GM23338 (cell line): ENCODE data around the gene USP3. TPM values are rescaled to one million over a fixed set of nuclear protein-coding genes. Genes with fewer than 3 reads are reported as not detected.

Source experiments
- ATAC-seq: fragments of 200-7000 bp; cut with Tn5 transposase; 3 replicates; pipeline ENCODE4 v1.9.1; 2020
- DNase-seq: peaks from one replicate; pipeline ENCODE4 v3.0.0-alpha.2; 2015; ENCODE audit warnings: low spot score
- H2AFZ ChIP-seq: fragments of 200-600 bp; sonication (generic); 2 replicates; pipeline ENCODE4 v1.8.0; 2016; ENCODE audit warnings: antibody characterized with exemption, mild to moderate bottlenecking, moderate library complexity
- H3F3A ChIP-seq: fragments of 200-600 bp; sonication (generic); replicated peaks from 2 replicates; pipeline ENCODE4 v1.8.0; 2017; ENCODE audit warnings: antibody characterized with exemption, mixed run types, low read depth
- H3K27ac ChIP-seq: fragments of 200-600 bp; sonication (generic); 2 replicates; pipeline ENCODE4 v1.6.1; 2016; ENCODE audit warnings: low read depth
- H3K27me3 ChIP-seq: fragments of 200-600 bp; sonication (generic); 2 replicates; pipeline ENCODE4 v1.8.0; 2016; ENCODE audit warnings: mild to moderate bottlenecking, mixed run types, moderate library complexity; ENCODE audit not compliant: insufficient read depth
- H3K36me3 ChIP-seq: fragments of 200-600 bp; sonication (generic); 2 replicates; pipeline ENCODE4 v1.8.0; 2016; ENCODE audit warnings: mild to moderate bottlenecking; ENCODE audit not compliant: insufficient read depth
- H3K4me1 ChIP-seq: fragments of 200-600 bp; sonication (generic); 2 replicates; pipeline ENCODE4 v1.8.0; 2016; ENCODE audit warnings: mild to moderate bottlenecking, moderate library complexity; ENCODE audit not compliant: insufficient read depth
- H3K4me2 ChIP-seq: fragments of 200-600 bp; sonication (generic); 2 replicates; pipeline ENCODE4 v1.7.1; 2017; ENCODE audit warnings: mixed run types
- H3K4me3 ChIP-seq: fragments of 200-600 bp; sonication (generic); 2 replicates; pipeline ENCODE4 v1.6.1; 2016; ENCODE audit warnings: mixed run types
- H3K79me2 ChIP-seq: fragments of 200-600 bp; sonication (generic); replicated peaks from 2 replicates; pipeline ENCODE4 v1.8.0; 2017; ENCODE audit warnings: mild to moderate bottlenecking; ENCODE audit not compliant: insufficient read depth
- H3K9me2 ChIP-seq: fragments of 200-600 bp; sonication (generic); 2 replicates; pipeline ENCODE4 v1.8.0; 2017; ENCODE audit not compliant: insufficient read depth
- H4K20me1 ChIP-seq: fragments of 200-600 bp; sonication (generic); replicated peaks from 2 replicates; pipeline ENCODE4 v1.8.0; 2017; ENCODE audit warnings: mild to moderate bottlenecking; ENCODE audit not compliant: insufficient read depth
- H3K27ac Mint-ChIP-seq: 2 replicates; pipeline ENCODE4 v1.8.0; 2020; ENCODE audit warnings: inconsistent platforms, mild to moderate bottlenecking, moderate library complexity, mixed read lengths
- H3K27me3 Mint-ChIP-seq: 3 replicates; pipeline ENCODE4 v1.8.0; 2022; ENCODE audit warnings: low read depth, mild to moderate bottlenecking, moderate library complexity, mixed read lengths, inconsistent platforms; ENCODE audit not compliant: insufficient read depth, poor library complexity
- H3K36me3 Mint-ChIP-seq: 3 replicates; pipeline ENCODE4 v1.8.0; 2021; ENCODE audit warnings: low read depth, mild to moderate bottlenecking, inconsistent platforms, moderate library complexity, mixed read lengths
- H3K4me1 Mint-ChIP-seq: 3 replicates; pipeline ENCODE4 v1.8.0; 2020; ENCODE audit warnings: mild to moderate bottlenecking, inconsistent platforms, mixed read lengths
- H3K4me3 Mint-ChIP-seq: 3 replicates; pipeline ENCODE4 v1.8.0; 2021; ENCODE audit warnings: moderate library complexity, mild to moderate bottlenecking, inconsistent platforms, mixed read lengths
- H3K9me3 Mint-ChIP-seq: 3 replicates; pipeline ENCODE4 v1.8.0; 2020; ENCODE audit warnings: moderate library complexity, mild to moderate bottlenecking, inconsistent platforms, mixed read lengths
- ETS1 ChIP-seq: IDR thresholded peaks from 2 replicates; pipeline ENCODE4 v1.6.1; 2016; ENCODE audit warnings: antibody characterized with exemption
- EZH2 ChIP-seq: fragments of 200-600 bp; sonication (generic); IDR thresholded peaks from one replicate; pipeline ENCODE4 v1.8.0; 2017; ENCODE audit warnings: antibody characterized with exemption, mild to moderate bottlenecking, low read depth; ENCODE audit not compliant: unreplicated experiment
- EZH2phosphoT487 ChIP-seq: fragments of 200-600 bp; sonication (generic); IDR thresholded peaks from one replicate; pipeline ENCODE4 v1.8.1; 2018; ENCODE audit warnings: antibody characterized with exemption; ENCODE audit not compliant: unreplicated experiment
- POLR2AphosphoS5 ChIP-seq: IDR thresholded peaks from 2 replicates; pipeline ENCODE4 v1.6.1; 2016; ENCODE audit warnings: antibody characterized with exemption, low read depth
- ZNF462 ChIP-seq: fragments of 250-450 bp; sonication (Bioruptor Pico); IDR thresholded peaks from 2 replicates; pipeline ENCODE4 v1.5.0; 2020; ENCODE audit warnings: mild to moderate bottlenecking, moderate library complexity
- polyA plus RNA-seq: library from polyadenylated mRNA; unstranded; fragments of >200 nt; fragmentation: Nextera tagmentation; extraction: Ambion mirVana; gene quantifications from 2 replicates; pipeline ENCODE4 v1.2.1, GENCODE V29; 2016
- total RNA-seq: library from RNA; depleted of rRNA; stranded (reverse); fragments of >200 nt; shearing (Covaris generic); gene quantifications from 2 replicates; pipeline ENCODE4 v1.2.3, GENCODE V29; 2014

USP3 gene
- total and polyA plus RNA-seq, 2 experiments from 2014 or later = 9.7 to 9.9 TPM

GRCh38 chr15:63611177-63611576 lies 106.8 kb downstream of the USP3 start:
- Histone ChIP-seq H3K4me1 (no peaks in the 10 kb centered on the region), H2AFZ (no peak overlapping the region), H3K36me3 (peaks cover 9% of the 10 kb centered on the region; the same call in 1 of the 2 replicates), H3K4me3 (no peak overlapping the region), H3F3A (no peaks in the 10 kb centered on the region), H3K4me2 (no peak overlapping the region), H4K20me1 (no peaks in the 10 kb centered on the region), H3K9me2 (no peaks in the 10 kb centered on the region), H3K27me3 (no peaks in the 10 kb centered on the region), H3K79me2 (no peaks in the 10 kb centered on the region), H3K27ac (no peak overlapping the region)
- DNase-seq = no peak
- TF ChIP-seq ZNF462 = no peak
- Mint-ChIP-seq H3K4me3 (no peak overlapping the region), H3K36me3 (0 out of 3 replicates have a peak, but pooled peaks cover 3% of the 10 kb centered on the region), H3K4me1 (peaks cover 8% of the 10 kb centered on the region), H3K27ac (no peak overlapping the region), H3K27me3 (peaks cover 2% of the 10 kb centered on the region), H3K9me3 (no peaks in the 10 kb centered on the region)
- ATAC-seq = no peak

GRCh38 chr15:63612300-63612699 lies 107.9 kb downstream of the USP3 start:
- 0 out of 3 replicates have a peak, but pooled peaks cover 3% of the 10 kb centered on the region for H3K36me3 Mint-ChIP-seq
- H3K4me2 ChIP-seq = no peak overlapping the region
- H4K20me1 ChIP-seq = no peaks in the 10 kb centered on the region
- H3K9me3 Mint-ChIP-seq = 0 out of 3 replicates have a peak, but pooled peaks cover under 1% of the 10 kb centered on the region
- ATAC-seq (no peak), DNase-seq (no peak)
- no peak overlapping the region for H3K27ac Mint-ChIP-seq
- no peak overlapping the region for H2AFZ ChIP-seq
- no peaks in the 10 kb centered on the region for H3K27me3 ChIP-seq
- no peaks in the 10 kb centered on the region for H3K79me2 ChIP-seq
- H3K4me1 Mint-ChIP-seq = peaks cover 8% of the 10 kb centered on the region
- no peak overlapping the region for H3K27ac ChIP-seq
- no peak overlapping the region for H3K4me3 ChIP-seq
- peaks cover 9% of the 10 kb centered on the region; the same call in 1 of the 2 replicates for H3K36me3 ChIP-seq
- H3K27me3 Mint-ChIP-seq = peaks cover 2% of the 10 kb centered on the region
- H3F3A ChIP-seq = no peaks in the 10 kb centered on the region
- H3K4me3 Mint-ChIP-seq = no peak overlapping the region
- no peaks in the 10 kb centered on the region for H3K9me2 ChIP-seq
- no peaks in the 10 kb centered on the region for H3K4me1 ChIP-seq
- TF ChIP-seq ZNF462 (no peak), EZH2 (no peak), POLR2AphosphoS5 (no peak), EZH2phosphoT487 (no peak), ETS1 (no peak)
